NCI-H1694 treated with DMSO at 0.1 percent for 48 hours (cell line): ENCODE results near the gene TLE2.
"Not testable (repeated sequence)": the region's sequence is repeated elsewhere in the genome, so short reads cannot be mapped to it uniquely, and the experiment has no call there.

Experiments used
- DNase-seq: peaks from one replicate; lab custom pipeline; 2025; lab: John Stamatoyannopoulos, UW

The TLE2 gene

GRCh38 chr19:3055741-3056416, 26.8 kb upstream of the TLE2 start:
- DNase-seq: peak; percentile 56

DNA sequence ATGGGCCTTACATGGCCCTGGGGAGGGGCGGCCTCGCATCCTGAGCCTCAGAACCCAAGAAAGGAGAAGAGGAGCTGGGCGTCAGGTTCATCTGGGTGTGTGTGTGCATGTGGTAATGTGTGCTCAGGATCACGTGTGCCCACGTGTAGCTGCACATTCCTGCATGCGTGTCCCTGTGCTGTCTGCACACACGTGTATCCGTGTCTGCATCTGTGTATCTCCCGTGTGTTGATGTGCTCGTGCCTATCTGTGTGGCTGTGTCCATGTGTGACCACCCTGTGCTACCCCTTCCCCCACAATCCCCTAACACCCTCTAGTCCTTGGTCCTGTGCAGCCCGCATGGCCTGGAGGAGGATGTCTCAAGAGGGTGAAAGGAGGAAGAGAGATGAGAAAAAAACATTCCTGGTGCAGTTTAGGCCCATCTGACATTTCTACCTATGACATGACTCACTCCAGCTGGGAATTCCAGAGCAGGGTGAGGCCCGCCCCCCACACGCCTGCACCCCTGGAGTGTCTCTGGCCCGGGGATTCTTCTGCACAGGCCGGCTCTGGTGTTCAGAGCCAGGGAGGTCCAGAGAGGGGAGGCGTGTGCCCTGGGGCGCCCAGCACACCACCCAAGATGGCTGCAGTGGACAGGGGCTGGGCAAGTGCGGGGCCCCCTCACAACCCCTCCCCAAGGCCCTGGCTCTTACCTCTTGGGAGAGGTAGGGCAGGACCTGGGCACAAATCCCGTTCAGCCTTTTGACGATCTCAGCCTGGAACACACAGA, 26.1 kb upstream of the TLE2 start:
- no peak for DNase-seq

DNA sequence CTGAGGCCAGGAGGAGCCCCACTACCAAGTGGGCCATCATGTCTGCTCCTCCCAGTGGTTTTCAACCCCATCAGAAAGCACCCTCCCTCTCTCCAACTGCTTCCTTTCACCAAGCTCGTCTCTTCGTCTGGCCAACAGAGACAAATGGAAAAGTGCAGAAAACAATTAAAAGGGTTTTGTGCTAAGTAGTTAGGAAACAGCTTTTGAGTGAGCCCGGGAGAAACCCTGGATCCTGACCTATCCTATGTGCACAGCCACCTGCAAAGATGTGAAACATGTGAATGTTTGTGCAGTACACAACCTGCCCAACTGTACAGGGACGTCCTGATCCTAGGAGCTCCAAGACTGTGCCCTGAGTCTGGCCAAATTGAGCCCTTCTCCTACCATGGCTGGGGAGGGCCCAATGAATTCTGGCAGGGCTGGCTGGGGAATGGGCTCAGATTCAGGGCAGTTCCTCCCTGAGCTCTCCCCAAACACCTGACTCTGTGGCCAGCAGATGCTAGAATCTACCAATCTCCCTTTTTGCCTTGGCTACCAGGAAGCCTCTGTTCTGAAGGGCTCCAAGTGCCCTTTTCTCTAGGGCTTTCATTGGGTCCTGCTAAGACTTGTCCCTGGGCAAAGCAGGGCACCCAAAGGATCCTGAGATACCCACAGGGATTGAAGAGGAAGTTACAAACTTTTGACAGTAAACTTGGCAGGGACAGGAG, 25.3 kb upstream of the TLE2 start:
- no peak for DNase-seq

DNA sequence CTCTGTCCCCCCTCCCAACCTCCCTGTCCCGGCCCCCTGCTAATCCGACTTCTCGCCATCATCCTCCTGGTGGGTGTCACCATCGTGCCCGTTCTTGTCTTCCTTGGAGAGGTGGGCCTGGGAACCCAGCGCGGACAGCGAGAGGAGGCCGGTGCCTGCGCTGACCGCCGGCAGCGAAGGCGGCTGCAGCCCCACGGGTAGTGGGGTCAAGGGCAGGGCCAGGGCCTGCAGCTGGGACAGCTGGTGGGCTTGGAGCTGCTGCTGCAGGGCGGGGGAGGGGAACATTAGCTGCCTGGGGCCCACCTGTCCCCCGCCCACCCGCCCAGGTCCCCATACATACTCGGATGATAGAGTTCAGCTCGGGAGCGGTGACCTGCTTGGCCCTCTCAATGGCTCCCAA, 24.7 kb upstream of the TLE2 start:
- DNase-seq: no peak

DNA sequence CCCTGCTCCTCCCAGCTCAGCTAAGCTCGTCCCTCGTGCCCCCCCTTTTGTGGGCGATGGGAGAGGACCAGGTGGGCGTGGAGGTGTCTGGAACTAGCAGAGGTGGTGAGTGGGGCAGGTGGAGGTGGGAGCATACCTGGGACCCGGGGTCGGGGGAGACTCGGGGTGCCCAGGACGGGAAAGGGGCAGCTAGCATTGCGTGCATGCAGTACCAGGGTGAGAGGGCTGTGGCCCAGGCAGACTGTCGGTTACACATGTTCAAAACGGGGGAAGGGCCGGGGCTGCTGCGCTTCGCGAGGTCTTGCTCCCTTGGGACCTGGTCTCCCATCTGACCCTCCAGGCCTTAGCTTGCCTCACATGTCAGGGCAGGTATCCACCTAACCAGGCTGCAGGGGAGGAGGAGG, 24.1 kb upstream of the TLE2 start:
- DNase-seq: no peak

DNA sequence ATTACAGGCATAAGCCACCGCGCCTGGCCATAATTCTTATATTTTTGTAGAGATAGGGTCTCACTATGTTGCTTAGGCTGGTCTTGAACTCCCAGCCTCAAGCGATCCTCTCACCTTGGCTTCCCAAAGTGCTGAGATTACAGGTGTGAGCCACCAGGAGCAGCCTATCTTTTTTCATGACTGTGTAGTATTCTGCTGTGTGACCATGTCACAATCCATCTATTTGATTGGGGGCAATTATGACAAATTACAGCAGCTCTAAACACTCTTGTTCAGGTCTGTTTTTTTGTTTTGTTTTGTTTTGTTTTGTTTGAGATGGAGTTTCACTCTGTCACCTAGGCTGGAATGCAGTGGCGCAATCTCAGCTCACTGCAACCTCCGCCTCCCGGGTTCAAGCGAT, 20.9 kb upstream of the TLE2 start:
- DNase-seq: not testable (repeated sequence)

DNA sequence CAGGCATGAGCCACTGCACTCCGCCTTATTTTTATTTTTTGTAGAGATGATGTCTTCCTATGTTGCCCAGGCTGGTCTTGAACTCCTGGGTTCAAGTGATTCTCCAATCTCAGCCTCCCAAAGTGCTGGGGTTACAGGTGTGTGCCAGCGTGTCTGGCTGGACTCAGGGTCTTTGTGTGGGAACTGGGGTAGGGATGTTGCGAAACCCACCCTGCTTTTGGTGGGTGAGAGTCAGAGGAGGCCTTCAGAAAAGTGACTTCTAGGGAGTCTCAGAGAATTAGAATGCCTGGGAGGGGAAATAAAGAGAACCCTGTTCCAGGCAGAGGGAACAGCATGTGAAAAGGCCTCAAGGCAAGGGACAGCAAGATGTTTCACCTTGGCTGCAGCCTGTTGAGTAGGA, 20.0 kb upstream of the TLE2 start:
- DNase-seq: no peak

DNA sequence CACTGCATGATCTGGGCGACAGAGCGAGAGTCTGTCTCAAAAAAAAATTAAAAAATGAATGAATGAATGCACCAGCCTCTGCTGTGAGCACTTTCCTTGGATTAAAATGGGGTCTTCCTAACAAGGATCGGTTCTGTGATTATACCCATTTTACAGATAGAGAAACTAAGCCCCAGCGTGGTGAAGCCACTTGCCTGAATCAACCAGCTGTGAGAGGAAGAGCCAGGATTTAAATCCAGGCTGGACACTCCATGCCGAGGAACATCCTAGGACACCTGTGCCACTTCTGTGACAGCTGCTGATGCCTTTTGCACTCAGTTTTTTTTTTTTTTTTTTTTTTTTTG, 19.1 kb upstream of the TLE2 start:
- DNase-seq: no peak

- DNase-seq: peak; percentile 69
Observed at GRCh38 chr19:3047496-3048189, 18.6 kb upstream of the TLE2 start.

DNA sequence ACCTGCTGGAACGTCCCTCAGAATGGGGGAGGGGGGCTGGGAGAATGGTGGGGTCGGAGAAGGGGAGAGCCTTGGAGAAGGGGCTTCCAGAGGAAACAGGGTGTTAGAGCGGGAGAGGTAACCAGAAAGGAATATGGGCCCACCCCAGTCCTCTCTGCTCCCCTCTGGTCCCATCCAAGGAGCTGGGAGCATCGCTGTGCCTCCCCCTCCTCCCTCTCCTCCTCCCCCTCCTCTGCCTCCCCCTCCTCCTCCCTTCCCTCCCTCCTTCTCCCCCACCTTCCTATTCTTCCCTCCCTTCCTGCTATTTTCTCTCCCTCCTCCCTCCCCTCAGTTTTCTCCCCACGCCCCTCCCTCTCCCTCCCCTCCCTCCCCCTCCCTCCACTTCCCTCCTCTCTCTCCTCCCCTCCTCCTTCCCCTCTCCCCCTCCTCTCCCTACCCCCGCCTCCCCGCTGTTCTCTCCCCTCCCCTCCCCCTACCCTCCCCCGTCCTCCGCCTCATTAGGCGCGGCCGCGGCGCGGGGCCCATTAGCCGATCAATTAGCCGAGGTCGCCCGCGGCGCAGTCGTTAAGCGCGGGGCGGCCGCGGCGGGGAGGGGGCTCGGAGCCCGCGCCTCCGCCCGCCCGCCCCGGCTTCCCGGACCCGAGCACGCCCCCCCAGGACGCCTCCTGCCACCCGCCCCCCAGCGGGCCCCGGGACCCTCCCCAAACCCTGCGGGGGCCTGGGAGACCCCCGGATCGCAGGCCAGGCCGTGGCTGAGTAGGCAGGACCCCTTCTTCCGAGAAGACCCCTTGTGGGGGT, 17.8 kb upstream of the TLE2 start:
- no peak for DNase-seq

DNA sequence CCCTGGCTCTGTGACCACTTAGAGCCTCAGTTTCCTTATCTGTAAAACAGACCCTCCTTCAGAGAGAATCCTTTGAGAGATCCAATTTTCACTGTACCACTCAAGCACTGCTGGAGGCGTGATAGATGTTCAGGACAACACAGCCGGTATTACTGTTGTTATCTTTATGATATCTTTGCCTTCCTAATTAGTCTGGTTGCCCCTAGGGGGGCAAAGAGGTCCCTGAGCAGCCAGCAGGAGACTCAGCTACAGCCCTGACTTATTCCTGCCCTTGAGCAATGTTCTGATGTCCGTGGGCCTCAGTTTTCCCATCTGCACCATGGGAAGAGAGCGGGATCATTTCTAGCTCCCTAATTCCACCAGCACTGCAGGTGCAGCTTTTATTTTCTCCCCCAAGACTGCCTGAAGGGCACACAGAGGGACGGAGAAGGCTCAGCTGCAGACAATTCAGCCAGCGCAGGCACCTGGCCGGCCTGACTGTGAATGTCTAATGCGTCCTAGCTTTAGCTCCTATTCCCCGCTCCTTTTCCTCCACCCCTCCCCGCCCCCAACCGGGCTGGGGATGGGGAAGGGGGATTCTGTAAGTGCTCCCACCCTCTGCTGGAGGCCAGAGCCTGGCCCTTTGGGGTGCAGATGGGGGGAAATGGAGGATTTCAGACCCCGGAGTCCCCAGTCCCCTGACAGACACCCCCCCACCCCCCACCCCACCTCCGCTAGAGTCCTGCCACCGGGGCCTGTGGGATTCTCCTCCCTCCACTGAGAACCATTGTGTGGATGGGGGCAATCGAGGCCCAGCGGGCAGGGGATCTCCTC, 17.0 kb upstream of the TLE2 start:
- DNase-seq: no peak

- no peak for DNase-seq
Observed at GRCh38 chr19:3045191-3045590, 16.1 kb upstream of the TLE2 start.

GRCh38 chr19:3042621-3043267, 13.7 kb upstream of the TLE2 start:
- no peak for DNase-seq

DNA sequence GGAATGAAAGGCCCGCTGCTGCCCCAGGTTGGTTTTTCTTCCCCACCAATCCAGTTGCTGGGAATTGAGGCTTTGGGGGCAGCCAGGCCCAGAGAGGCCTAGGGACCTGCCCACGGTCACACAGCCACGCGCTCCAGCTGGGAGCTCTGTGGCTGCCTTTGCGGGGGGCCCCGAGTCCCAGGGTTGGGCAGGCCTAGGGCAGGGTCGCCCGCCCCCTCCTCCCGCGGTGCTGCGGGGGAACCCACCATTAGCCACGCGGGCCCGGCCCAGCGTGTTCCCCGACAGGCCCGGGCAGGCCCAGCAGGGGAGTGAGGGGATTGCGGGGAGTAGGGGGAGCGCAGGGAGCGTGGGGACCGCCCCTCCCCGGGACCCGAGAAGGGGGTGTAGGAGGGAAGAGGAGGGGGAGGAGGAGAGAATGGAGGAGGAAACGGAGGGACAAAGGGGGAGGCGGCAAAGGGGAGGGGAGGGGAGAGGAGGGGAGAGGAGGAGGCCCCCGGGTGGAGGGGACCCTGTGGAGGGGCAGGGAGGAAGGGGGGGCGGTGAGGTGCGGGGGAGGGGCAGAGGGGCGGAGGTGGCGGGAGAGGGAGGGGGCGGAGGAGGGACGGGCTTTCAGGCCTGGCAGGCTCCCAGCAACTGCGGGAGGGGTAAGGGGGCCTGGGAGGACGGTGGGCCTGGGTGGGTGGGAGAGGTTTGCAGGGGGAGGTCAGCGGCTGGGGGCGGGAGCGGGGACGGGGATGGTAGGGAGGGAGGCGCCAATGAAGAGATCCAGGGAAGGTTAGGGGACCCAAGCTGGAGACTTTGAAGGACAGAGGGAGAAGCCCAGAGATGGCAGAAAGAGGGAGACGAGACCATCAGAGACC, 12.9 kb upstream of the TLE2 start:
- DNase-seq: no peak

DNA sequence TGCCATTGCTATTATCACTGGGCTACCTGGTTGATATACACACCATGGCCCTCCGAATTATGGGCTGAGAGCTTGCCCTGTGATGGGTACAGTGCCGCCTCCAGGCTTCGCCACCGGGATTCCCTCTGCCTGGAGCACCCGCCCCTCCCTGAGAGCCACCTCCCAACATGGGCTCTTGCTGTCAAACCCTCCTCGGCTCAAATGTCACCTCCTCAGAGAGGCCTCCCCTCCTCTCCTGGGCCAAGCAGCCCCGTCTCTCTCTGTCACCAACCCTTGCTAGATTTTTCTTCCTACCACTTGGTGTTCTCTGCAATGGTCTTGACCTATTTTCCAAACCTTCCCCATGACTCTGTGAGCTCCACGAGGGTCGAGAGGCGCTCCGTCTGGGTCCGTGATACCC, 12.2 kb upstream of the TLE2 start:
- no peak for DNase-seq

GRCh38 chr19:3039641-3040077, 10.6 kb upstream of the TLE2 start:
- no peak for DNase-seq

DNA sequence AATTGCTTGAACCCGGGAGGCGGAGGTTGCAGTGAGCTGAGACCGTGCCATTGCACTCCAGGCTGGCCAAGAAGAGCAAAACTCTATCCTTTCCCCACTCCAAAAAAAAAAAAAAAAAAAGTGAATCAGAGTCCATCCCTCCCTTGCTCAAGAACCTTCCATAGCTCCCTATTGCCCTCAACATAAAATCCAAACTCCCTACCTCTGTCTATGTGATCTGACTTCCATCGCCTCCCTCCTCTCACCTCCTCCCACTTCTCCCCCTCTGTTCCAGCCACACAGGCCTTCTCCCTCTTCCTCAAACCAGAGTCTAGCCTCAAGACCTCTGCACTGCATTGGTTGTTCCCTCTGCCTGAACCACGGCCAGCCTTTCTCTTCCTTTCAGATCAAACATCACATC, 10.0 kb upstream of the TLE2 start:
- DNase-seq: no peak

GRCh38 chr19:3038214-3038613, 9.1 kb upstream of the TLE2 start:
- no peak for DNase-seq

DNA sequence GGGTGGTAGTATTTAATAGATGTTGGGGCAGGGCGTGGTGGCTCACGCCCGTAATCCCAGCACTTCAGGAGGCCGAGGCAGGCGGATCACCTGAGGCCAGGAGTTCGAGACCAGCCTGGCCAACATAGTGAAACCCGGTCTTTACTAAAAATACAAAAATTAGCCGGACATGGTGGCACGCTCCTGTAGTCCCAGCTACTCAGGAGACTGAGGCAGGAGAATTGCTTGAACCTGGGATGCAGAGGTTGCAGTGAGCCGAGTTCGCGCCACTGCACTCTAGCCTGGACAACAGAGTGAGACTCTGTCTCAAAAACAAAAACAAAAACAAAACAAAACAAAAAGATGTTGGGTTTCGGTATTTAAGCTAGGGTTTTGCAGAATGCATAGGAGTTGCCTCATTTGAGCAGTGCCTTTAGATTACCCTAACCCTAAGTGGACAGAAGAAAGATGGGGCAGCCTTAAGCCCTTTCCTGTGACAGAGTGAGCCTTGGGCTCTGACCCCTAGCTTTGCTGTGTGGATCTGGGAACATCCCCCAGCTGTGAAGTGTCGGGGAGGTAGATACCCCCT, 8.0 kb upstream of the TLE2 start:
- DNase-seq: not testable (repeated sequence)
